Measurements from ENCODE around the gene DCT.

GRCh38 chr13:94431574-94431973 is 47.9 kb downstream of the DCT start:
- no peak for TF ChIP-seq LEF1 (IDR thresholded peaks at IDR 0.05; ENCODE audit: borderline replicate concordance)
- no peak for TF ChIP-seq ARNT (IDR thresholded peaks at IDR 0.05)
- no peak for TF ChIP-seq PKNOX1 (IDR thresholded peaks at IDR 0.05)
- no peak for TF ChIP-seq HDGF (IDR thresholded peaks at IDR 0.05; ENCODE audit: borderline replicate concordance)
- no peak for TF ChIP-seq CTBP1 (IDR thresholded peaks at IDR 0.05; ENCODE audit: borderline replicate concordance)
- TF ChIP-seq SUZ12 (IDR thresholded peaks at IDR 0.05), result no peak
- no peak for TF ChIP-seq ZNF384 (IDR thresholded peaks at IDR 0.05)
- TF ChIP-seq FOXA1 (IDR thresholded peaks at IDR 0.05), result no peak
- TF ChIP-seq FOXK2 (IDR thresholded peaks at IDR 0.05), result no peak
